Mesendoderm (in vitro differentiated cells): ENCODE results near the gene PPP4C.

Experiments
- DNase-seq: peaks from one replicate; pipeline ENCODE4 v3.0.0; 2013
- H2AK5ac ChIP-seq: 2 replicates; pipeline ENCODE4 v1.6.1; 2013; ENCODE audit warnings: low read length, inconsistent platforms
- H2BK120ac ChIP-seq: 2 replicates; pipeline ENCODE4 v1.6.1; 2013; ENCODE audit warnings: low read depth, mild to moderate bottlenecking, low read length, moderate library complexity, mixed read lengths
- H2BK15ac ChIP-seq: replicated peaks from 2 replicates; pipeline ENCODE4 v1.6.1; 2013; ENCODE audit warnings: low read depth, mild to moderate bottlenecking, moderate library complexity
- H2BK5ac ChIP-seq: 2 replicates; pipeline ENCODE4 v1.6.1; 2013; ENCODE audit warnings: low read length, inconsistent platforms
- H3K18ac ChIP-seq: 2 replicates; pipeline ENCODE4 v1.6.1; 2013; ENCODE audit warnings: mild to moderate bottlenecking, low read length, mixed read lengths
- H3K23ac ChIP-seq: one replicate; pipeline ENCODE4 v1.6.1; 2013; ENCODE audit warnings: low read length
- H3K27ac ChIP-seq: 2 replicates; pipeline ENCODE4 v1.5.1; 2013; ENCODE audit warnings: low read depth, mild to moderate bottlenecking, inconsistent platforms, low read length, moderate library complexity
- H3K27me3 ChIP-seq: 2 replicates; pipeline ENCODE4 v1.6.1; 2013; ENCODE audit warnings: low read length, control low read depth, mild to moderate bottlenecking, inconsistent platforms; ENCODE audit not compliant: insufficient read depth, poor library complexity
- H3K36me3 ChIP-seq: 2 replicates; pipeline ENCODE4 v1.6.1; 2013; ENCODE audit warnings: low read length, inconsistent platforms; ENCODE audit not compliant: control insufficient read depth, insufficient read depth
- H3K4ac ChIP-seq: one replicate; pipeline ENCODE4 v1.6.1; 2013; ENCODE audit warnings: low read depth, mild to moderate bottlenecking, low read length, moderate library complexity
- H3K4me1 ChIP-seq: 2 replicates; pipeline ENCODE4 v1.6.1; 2013; ENCODE audit warnings: low read depth, low read length, inconsistent platforms; ENCODE audit not compliant: control insufficient read depth
- H3K4me2 ChIP-seq: 2 replicates; pipeline ENCODE4 v1.6.1; 2013; ENCODE audit warnings: low read length
- H3K4me3 ChIP-seq: 2 replicates; pipeline ENCODE4 v1.5.1; 2013; ENCODE audit warnings: mild to moderate bottlenecking, low read length
- H3K56ac ChIP-seq: one replicate; pipeline ENCODE4 v1.6.1; 2013; ENCODE audit warnings: low read length
- H3K79me1 ChIP-seq: 2 replicates; pipeline ENCODE4 v1.6.1; 2013; ENCODE audit warnings: low read length, inconsistent platforms
- H3K79me2 ChIP-seq: 2 replicates; pipeline ENCODE4 v1.6.1; 2013; ENCODE audit warnings: mild to moderate bottlenecking, low read length; ENCODE audit not compliant: control insufficient read depth, insufficient read depth
- H3K9ac ChIP-seq: 2 replicates; pipeline ENCODE4 v1.6.1; 2013; ENCODE audit warnings: low read length, inconsistent platforms
- H4K5ac ChIP-seq: one replicate; pipeline ENCODE4 v1.6.1; 2013; ENCODE audit warnings: low read length
- H4K8ac ChIP-seq: one replicate; pipeline ENCODE4 v1.6.1; 2013; ENCODE audit warnings: low read depth, mild to moderate bottlenecking, control low read depth, low read length, moderate library complexity
- WGBS: extraction: QIAGEN DNeasy Blood & Tissue Kit; methylation state at CpG from one replicate; pipeline ENCODE4 v1.1.7; 2013; ENCODE audit warnings: low lambda C conversion rate, missing lambda C conversion rate; ENCODE audit not compliant: insufficient coverage; ENCODE audit errors: extremely low coverage; 5-methylcytosine and 5-hydroxymethylcytosine counted together

Gene PPP4C

DNA sequence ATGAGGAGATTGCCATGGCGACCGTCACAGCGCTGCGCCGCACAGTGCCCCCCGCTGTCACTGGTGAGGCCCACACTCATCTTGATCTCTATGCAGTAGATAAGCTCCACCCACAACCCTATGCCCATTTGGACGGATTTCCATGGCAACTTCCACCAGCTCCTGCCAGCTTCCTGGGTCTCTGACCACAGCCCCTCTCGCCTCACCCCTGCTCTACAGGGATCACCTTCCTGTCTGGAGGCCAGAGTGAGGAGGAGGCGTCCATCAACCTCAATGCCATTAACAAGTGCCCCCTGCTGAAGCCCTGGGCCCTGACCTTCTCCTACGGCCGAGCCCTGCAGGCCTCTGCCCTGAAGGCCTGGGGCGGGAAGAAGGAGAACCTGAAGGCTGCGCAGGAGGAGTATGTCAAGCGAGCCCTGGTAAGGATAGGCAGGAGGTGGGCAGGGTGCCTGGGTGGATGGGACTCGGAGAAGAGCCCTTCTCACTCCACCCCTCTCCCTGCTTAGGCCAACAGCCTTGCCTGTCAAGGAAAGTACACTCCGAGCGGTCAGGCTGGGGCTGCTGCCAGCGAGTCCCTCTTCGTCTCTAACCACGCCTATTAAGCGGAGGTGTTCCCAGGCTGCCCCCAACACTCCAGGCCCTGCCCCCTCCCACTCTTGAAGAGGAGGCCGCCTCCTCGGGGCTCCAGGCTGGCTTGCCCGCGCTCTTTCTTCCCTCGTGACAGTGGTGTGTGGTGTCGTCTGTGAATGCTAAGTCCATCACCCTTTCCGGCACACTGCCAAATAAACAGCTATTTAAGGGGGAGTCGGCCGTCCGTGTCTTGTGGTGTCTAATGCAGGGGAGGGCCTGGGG is 6.0 kb upstream of the PPP4C start:
- DNase-seq = no peak
- Histone ChIP-seq H3K36me3 (peaks cover 24% of the 10 kb centered on the region), H3K79me1 (peaks cover 25% of the 10 kb centered on the region), H3K27ac (no peak overlapping the region), H2BK120ac (no peak overlapping the region), H3K23ac (no peak overlapping the region), H2AK5ac (no peak overlapping the region), H4K5ac (no peak overlapping the region), H3K4me1 (peaks cover 6% of the 10 kb centered on the region), H3K4ac (no peak overlapping the region), H3K4me2 (no peak overlapping the region), H3K18ac (no peak overlapping the region), H3K9ac (no peak overlapping the region), H3K79me2 (peaks cover 25% of the 10 kb centered on the region), H3K4me3 (no peak overlapping the region), H2BK15ac (no peak overlapping the region), H3K27me3 (no peaks in the 10 kb centered on the region), H2BK5ac (no peak overlapping the region), H4K8ac (no peak overlapping the region), H3K56ac (no peak overlapping the region)
- WGBS = no CpG with 5 or more reads among the region's 31 CpGs

DNA sequence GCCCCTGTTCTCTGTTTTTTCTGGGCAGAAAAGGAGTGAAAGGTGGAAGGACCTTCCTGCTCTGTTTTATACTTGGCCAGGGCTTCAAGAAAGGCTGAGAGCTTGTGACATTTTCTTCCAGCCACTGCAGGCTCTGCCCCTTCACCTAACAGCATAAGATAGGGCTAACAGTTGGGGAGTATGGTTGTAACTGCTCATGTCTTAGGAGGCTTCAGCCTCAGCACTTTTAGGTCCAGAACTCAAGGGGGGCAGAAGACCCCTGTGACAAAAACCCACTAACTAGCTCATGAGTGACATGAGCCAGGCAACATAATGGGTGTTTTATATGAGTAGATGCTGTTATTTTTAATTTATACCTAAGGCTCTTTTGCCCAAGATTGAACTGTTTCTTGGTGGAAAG is 5.3 kb upstream of the PPP4C start:
- H3K79me2 ChIP-seq = peaks cover 25% of the 10 kb centered on the region
- no peak overlapping the region for H2BK15ac ChIP-seq
- H2BK120ac ChIP-seq = no peak overlapping the region
- H3K36me3 ChIP-seq = peaks cover 24% of the 10 kb centered on the region
- H3K56ac ChIP-seq = no peak overlapping the region
- no peak overlapping the region for H3K18ac ChIP-seq
- no peaks in the 10 kb centered on the region for H3K27me3 ChIP-seq
- H2BK5ac ChIP-seq = no peak overlapping the region
- no peak overlapping the region for H3K27ac ChIP-seq
- no peak overlapping the region for H3K4me2 ChIP-seq
- peaks cover 6% of the 10 kb centered on the region for H3K4me1 ChIP-seq
- peaks cover 25% of the 10 kb centered on the region for H3K79me1 ChIP-seq
- no peak overlapping the region for H3K23ac ChIP-seq
- H2AK5ac ChIP-seq = no peak overlapping the region
- H3K4ac ChIP-seq = no peak overlapping the region
- H4K8ac ChIP-seq = no peak overlapping the region
- H3K9ac ChIP-seq = no peak overlapping the region
- H4K5ac ChIP-seq = no peak overlapping the region
- no peak overlapping the region for H3K4me3 ChIP-seq
- DNase-seq = no peak

DNA sequence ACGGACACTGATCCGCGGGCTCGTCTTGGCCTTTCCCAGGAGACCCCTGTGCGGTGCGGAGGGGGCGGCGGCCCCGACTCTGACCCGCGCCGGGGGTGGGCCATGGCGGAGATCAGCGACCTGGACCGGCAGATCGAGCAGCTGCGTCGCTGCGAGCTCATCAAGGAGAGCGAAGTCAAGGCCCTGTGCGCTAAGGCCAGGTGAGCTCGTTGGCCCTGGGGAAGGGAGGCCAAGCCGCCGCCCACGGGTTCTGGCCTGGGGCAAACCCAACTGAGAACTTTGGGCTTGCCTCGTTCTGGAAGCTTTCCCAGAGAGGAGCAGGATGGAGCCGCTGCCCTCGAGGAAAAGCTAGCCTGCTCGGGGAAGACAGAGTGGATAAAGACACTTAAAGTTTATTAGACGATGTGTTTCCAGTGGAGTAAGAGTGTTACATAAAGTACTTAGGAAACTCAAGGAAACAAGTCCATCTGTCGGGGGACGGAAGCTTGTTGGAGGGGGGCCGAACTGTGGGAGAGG is 540 bp downstream of the PPP4C start:
- DNase-seq = no peak
- H3K36me3 ChIP-seq = peaks cover 13% of the 10 kb centered on the region
- no peaks in the 10 kb centered on the region for H3K27me3 ChIP-seq
- H2AK5ac ChIP-seq = peak overlapping the region; percentile 65
- no peak overlapping the region for H4K5ac ChIP-seq
- H3K9ac ChIP-seq = peak overlapping the region; percentile 98
- H3K23ac ChIP-seq = peak overlapping the region; percentile 24
- peak overlapping the region; percentile 99 for H3K56ac ChIP-seq
- H3K27ac ChIP-seq = peak overlapping the region; percentile 25
- H2BK5ac ChIP-seq = no peak overlapping the region
- peaks cover 2% of the 10 kb centered on the region for H3K4me1 ChIP-seq
- no peak overlapping the region for H4K8ac ChIP-seq
- peak overlapping the region; percentile 97 for H3K4me2 ChIP-seq
- H3K4me3 ChIP-seq = peak overlapping the region; percentile 97
- H3K4ac ChIP-seq = peak overlapping the region; percentile 64
- H2BK15ac ChIP-seq = no peak overlapping the region
- no peak overlapping the region for H2BK120ac ChIP-seq
- H3K79me2 ChIP-seq = peaks cover 31% of the 10 kb centered on the region
- WGBS = no CpG with 5 or more reads among the region's 33 CpGs
- peaks cover 26% of the 10 kb centered on the region for H3K79me1 ChIP-seq
- H3K18ac ChIP-seq = peak overlapping the region; percentile 75

DNA sequence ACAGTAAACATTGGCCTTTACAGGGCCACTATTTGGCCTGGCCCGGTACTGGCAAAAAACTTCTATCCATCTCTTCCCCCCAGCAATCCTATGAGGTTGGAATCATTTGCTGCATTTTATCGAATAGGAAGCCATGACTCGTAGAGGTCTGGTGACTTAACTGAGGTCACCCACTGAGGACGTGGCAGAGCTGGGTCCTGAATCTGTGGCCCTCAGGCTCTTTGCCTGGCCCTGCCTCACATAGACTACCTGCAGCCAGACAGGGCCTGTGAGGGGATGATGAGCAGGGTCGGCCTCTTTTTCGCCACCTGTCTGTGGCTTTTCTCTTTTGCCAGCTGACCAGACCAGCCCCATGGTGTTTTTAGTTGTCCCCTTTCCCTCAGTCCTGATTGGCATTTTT is 1.9 kb downstream of the PPP4C start:
- Histone ChIP-seq H3K4me3 (no peak overlapping the region), H3K4ac (no peak overlapping the region), H3K18ac (no peak overlapping the region), H3K9ac (no peak overlapping the region), H2BK15ac (no peak overlapping the region), H2BK5ac (no peak overlapping the region), H2AK5ac (no peak overlapping the region), H3K36me3 (peaks cover 9% of the 10 kb centered on the region), H3K23ac (no peak overlapping the region), H4K5ac (no peak overlapping the region), H3K4me2 (no peak overlapping the region), H3K27ac (no peak overlapping the region), H2BK120ac (no peak overlapping the region), H3K4me1 (peaks cover 2% of the 10 kb centered on the region), H4K8ac (no peak overlapping the region), H3K79me1 (peaks cover 26% of the 10 kb centered on the region), H3K56ac (no peak overlapping the region), H3K27me3 (no peaks in the 10 kb centered on the region), H3K79me2 (peaks cover 31% of the 10 kb centered on the region)
- no peak for DNase-seq
- WGBS = no CpG with 5 or more reads among the region's 6 CpGs

DNA sequence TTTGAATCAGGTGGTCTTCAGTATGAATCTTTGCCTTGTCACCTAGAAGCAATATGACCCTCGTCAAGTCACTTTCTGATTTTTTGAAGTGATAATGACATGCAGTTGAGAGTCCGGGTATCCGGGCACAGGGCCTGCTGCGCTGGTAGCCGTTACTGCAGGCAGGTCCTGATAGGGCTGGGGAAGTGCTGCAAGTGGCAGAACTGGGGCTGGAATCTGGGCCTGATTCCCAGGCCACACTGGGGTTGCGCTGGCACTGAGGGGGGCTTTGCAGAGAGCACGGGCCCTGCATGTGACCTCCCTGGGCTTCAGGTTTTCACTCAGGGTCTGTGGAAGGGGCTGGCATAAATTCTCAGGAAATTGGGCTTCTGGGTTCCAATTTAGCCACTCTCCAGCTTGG is 3.0 kb downstream of the PPP4C start:
- no peak overlapping the region for H3K4ac ChIP-seq
- H4K5ac ChIP-seq = no peak overlapping the region
- no peak overlapping the region for H3K27ac ChIP-seq
- H3K4me1 ChIP-seq = peaks cover 2% of the 10 kb centered on the region
- no peak overlapping the region for H4K8ac ChIP-seq
- no peak for DNase-seq
- H3K18ac ChIP-seq = no peak overlapping the region
- H3K4me2 ChIP-seq = no peak overlapping the region
- no peak overlapping the region for H3K9ac ChIP-seq
- peaks cover 19% of the 10 kb centered on the region for H3K36me3 ChIP-seq
- H3K79me1 ChIP-seq = peaks cover 27% of the 10 kb centered on the region
- H2BK120ac ChIP-seq = no peak overlapping the region
- no peak overlapping the region for H2BK5ac ChIP-seq
- H3K27me3 ChIP-seq = no peaks in the 10 kb centered on the region
- no CpG with 5 or more reads among the region's 7 CpGs for WGBS
- no peak overlapping the region for H3K23ac ChIP-seq
- no peak overlapping the region for H2BK15ac ChIP-seq
- no peak overlapping the region for H3K4me3 ChIP-seq
- no peak overlapping the region for H3K56ac ChIP-seq
- H3K79me2 ChIP-seq = peaks cover 31% of the 10 kb centered on the region
- H2AK5ac ChIP-seq = no peak overlapping the region
